Left forelimb (tissue), 1 donor: Measurements from ENCODE around the gene VAMP4.
"Not testable (repeated sequence)": the region's sequence is repeated elsewhere in the genome, so short reads cannot be mapped to it uniquely, and the experiment has no call there.

Experiments used
- DNase-seq: peaks from one replicate; pipeline ENCODE4 v3.0.0-alpha.2; 2018; ENCODE audit warnings: low spot score

VAMP4 gene

DNA sequence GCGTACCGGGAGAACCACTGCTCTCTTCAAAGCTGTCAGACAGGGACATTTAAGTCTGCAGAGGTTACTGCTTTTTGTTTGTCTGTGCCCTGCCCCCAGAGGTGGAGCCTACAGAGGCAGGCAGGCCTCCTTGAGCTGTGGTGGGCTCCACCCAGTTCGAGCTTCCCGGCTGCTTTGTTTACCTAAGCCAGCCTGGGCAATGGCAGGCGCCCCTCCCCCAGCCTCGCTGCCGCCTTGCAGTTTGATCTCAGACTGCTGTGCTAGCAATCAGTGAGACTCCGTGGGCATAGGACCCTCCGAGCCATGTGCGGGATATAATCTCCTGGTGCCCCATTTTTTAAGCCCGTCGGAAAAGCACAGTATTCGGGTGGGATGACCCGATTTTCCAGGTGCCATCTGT is 46.1 kb downstream of the VAMP4 start:
- not testable (repeated sequence) for DNase-seq

DNA sequence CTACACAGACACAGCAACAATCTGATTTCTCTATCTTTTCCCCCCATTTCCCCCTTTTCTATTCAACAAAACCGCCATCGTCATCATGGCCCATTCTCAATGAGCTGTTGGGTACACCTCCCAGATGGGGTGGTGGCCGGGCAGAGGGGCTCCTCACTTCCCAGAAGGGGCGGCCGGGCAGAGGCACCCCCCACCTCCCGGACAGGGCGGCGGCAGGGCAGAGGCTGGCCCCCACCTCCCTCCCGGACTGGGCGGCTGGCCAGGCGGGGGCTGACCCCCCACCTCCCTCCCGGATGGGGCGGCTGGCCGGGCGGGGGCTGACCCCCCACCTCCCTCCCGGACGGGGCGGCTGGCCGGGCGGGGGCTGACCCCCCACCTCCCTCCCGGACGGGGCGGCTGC is 48.3 kb downstream of the VAMP4 start:
- not testable (repeated sequence) for DNase-seq

GRCh38 chr1:171683870-171684269 is 58.0 kb downstream of the VAMP4 start:
- DNase-seq, result no peak

- DNase-seq, result no peak
Measured at GRCh38 chr1:171680339-171680738, 61.5 kb downstream of the VAMP4 start.

DNA sequence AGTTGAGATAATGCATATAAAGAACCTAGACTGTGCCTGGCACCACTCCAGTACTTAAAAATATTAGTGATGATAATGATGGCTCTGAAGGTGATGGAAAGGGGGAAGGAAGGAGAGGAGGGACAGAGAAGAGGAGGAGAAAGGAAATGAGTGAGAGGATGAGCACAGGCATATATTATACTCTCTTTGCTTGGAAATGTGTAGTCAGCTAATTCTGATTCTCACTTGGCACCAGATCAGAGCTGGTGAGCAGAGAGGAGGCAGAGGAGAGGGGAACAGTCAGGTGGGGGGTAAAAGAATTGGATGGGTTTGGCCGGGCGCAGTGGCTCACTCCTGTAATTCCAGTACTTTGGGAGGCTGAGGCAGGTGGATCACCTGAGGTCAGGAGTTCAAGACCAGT is 65.0 kb downstream of the VAMP4 start:
- DNase-seq, result no peak

DNA sequence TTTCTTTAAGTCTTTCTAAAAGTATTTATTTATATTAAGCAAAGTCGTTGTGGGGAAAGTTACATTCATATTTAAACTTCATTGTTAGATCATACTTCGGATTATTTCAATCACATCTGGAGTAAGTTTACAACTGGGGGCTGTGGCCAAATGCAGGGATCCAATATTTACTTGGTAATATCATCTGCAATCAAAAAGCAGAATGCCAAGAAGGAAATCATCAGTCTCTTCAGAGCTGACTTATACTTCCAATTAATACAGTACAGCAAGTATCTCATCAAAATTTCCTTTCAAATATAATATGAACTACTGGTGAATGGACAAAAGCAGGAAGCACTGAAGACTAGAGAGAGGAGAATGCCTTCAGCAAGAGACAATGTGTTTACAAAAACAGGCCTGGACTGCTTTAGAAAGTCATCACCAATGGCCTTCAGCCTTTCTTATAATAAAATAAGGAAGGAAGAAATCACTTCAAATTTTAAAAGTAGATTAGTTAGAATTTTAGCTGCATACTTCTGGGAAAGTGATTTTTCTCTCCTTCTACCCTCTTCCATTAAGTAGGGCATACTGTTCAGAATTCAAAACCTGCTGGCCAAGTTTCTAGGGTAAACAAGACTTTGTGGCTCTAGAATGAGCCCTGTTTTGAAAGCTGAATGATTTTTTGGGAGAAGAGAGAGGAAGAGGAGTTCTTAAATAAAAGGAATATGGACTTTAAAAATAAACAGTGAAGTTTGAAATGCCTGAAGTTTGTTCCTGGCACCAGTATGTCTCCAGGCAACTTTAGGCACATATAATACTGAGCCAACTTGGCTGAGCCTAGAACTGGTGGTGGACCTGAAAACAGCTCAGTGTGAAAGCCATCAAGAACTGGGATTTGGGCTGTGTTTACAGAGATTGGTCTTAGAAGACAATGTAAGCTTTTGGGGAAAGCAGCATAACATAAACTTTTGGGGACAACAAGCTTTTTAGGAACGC is 67.1 kb downstream of the VAMP4 start:
- no peak for DNase-seq

DNA sequence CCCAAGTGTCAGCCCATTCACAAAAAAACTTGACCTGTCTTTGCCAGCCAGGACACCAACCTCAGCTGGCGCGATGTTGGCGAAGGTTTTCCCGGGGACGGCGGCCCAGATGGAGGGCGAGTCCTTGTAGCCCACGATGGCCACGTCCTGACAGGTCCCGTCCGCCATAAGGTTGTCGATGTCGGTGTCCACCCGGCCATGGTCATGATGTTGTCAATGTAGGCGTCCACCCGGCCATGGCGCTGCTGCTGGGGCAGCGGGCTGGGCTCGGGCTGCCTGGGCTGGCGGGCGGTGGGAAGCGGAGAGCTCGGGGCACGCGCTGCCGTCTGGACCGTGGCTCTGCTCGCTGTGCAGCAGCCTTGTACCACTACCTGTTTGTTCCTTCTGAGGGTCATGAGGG is 71.1 kb downstream of the VAMP4 start:
- DNase-seq, result no peak

GRCh38 chr1:171668372-171668771 is 73.5 kb downstream of the VAMP4 start:
- no peak for DNase-seq

DNA sequence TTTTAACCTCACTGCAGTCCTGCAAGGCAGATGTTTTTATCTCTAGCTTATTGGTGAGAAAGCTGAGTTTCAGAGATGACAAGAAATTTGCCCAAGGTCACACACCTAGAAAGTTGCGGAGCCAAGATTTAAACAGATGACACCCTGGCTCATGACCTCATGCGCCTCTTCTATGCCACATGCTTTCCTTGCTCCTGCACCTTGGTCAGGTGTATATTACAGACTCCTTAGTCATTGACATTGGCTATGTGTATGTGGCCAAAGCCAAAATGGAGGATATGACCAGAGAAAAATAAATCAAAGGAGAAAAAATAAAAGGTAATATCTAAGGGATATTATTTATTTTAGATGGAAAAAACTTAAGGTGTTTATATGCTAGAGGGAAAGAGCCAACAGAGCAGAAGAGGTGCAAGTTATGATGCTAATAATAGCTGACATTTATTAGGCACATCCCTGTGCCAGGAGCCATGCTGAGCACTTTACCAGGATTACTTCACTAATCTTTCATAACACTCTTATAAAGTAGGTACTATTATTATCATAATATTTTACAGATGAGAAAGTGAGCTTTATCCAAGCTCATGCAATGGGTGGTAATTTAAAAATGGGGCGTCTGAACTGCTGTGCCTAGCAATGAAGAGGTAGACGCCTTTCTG is 75.6 kb downstream of the VAMP4 start:
- no peak for DNase-seq

DNA sequence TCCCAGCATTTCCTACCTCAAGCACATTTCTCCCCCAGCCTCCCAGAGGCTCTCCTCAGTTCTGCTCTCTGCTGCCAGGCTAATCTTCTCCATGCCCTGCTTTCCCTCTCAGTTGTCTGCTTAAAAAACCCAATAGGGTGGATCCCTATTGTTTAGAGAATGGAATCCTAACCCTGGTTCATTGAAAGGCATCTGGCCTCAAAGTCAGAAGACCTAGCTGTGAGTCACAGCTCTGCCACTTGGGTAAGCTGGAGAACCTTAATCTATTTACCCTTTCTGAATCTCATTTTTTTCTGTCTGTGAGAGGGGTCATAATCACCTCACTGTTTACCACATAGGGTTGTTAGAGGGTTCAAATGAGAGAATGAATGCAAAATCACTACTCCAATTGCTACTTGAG is 76.9 kb downstream of the VAMP4 start:
- DNase-seq, result no peak

GRCh38 chr1:171663854-171664575 is 77.8 kb downstream of the VAMP4 start:
- DNase-seq, result no peak

DNA sequence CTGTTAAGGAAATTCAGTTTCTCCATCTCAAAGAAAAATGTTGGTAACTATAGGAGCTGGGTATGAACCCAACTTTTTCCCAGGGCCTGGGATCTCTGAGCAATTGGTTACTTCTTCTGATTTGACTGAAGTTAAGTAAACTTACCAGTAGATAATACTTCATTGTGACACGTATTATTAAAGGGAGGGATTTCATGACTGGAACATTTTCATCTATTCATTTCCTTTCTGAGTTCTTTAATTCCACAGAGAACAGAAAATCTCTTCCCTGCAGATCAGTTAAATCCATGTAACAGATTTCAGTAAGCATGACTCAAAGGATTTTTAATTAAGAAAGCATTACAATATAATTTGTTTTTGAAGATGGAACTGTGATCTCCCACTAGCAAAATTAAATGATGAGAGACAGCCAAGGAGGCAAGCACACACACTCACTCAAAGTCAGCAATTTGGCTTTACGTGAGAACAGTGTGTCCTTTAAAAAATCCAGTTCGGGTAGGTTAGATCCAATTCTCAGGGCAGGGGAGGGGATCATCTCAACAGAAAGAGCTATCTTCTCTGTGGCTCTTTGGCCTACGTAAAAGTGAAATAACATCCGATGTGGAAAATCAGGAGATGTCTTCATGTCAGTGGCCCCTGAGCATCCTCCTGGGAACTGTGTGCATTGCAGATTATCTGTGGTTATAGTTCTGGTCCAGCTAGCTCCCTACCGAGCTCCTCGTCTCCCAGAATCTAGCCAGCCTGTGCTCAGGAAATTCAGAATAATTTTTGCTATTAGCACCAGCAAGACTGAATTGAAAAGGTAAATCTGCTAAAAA is 78.6 kb downstream of the VAMP4 start:
- DNase-seq, result no peak

- no peak for DNase-seq
Measured at GRCh38 chr1:171661076-171661650, 80.7 kb downstream of the VAMP4 start.

DNA sequence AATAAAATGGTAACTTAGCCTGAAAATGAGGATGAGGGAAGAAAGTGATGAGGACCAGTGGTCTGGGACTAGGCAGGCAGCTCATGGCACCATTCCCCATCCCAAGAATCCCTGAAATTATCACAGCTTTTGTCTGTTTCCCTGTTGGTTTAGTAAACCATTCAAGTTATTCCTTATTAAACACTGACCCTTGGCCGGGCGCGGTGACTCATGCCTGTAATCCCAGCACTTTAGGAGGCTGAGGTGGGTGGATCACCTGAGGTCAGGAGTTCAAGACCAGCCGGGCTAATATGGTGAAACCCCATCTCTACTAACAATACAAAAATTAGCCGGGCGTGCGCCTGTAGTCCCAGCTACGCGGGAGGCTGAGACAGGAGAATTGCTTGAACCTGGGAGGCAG is 85.7 kb downstream of the VAMP4 start:
- DNase-seq, result not testable (repeated sequence)

DNA sequence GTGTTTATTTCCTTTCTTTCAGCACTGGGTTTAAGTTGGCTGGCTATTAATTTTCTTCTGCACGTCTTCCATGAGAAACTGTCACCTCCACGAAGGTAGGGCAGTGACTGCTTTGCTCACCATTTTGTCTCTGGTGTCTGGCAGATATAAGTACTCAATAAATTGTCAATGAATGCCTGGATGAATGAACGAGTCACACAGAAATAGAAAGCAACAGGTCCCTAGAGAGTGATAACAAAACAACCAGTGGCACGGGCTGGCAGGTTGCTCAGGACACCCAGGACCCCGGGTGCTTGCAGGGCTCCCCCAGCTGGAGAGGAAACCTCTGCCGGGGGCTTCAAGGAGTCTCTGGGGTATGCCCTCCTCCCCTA is 86.1 kb downstream of the VAMP4 start:
- DNase-seq, result no peak

- peak; percentile 87 for DNase-seq
Measured at GRCh38 chr1:171654942-171655745, 86.7 kb downstream of the VAMP4 start.

DNA sequence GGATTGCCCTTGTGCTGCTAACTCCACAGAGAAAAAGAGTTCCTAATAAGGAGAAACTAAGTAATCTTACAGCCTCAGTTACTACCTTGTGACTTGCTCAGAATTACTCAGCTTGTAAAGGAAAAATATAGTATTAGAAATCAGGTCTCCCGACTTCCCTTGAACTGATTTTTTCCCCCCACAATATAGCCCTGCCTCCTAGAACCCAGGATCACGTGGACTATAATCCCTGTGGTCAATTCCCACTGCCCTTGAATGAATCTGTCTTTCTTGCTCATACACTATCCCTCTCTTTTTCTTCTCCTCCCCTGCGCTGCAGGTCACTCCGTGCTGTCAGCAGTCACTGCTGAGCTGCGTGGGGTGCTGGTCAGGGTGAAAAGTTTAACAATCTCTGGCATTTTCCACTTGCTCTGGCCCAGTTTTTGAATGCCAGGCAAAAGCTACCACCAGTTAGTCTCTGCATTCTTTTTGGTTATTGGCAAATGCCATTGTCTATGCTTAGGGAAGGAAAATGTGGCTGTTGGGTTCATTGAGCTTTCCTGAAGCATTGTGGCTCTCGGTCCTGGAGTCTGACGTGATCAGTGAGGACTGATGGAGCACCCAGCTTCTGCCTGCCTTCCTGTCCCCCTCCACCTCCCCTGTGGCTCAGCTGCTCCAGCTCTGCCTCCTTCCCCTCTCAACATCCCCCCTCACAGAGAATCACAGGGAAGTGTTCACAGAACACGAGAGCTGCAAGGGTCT is 87.5 kb downstream of the VAMP4 start:
- no peak for DNase-seq

GRCh38 chr1:171653796-171654195 is 88.1 kb downstream of the VAMP4 start:
- DNase-seq, result no peak

GRCh38 chr1:171652234-171652822 is 89.5 kb downstream of the VAMP4 start, which contains the start of gene MYOC:
Gene MYOC, minus strand, starts transcription at chr1:171652688. Its CDS starts 77 bp downstream, at chr1:171652611.
- DNase-seq, result no peak
